KOPT-K1 (cell line): ENCODE results near the gene EPHA2.
"Not testable (repeated sequence)": the region's sequence is repeated elsewhere in the genome, so short reads cannot be mapped to it uniquely, and the experiment has no call there.

Experiments
- H3K27ac ChIP-seq: fragments of 200-600 bp; sonication (generic); 2 replicates; pipeline ENCODE4 v1.5.1; 2016; ENCODE audit warnings: antibody characterized with exemption, mild to moderate bottlenecking, low read depth, low read length; ENCODE audit not compliant: poor library complexity, severe bottlenecking
- H3K36me3 ChIP-seq: fragments of 200-600 bp; sonication (generic); 2 replicates; pipeline ENCODE4 v1.5.1; 2017; ENCODE audit warnings: antibody characterized with exemption, mild to moderate bottlenecking, low read length, moderate library complexity; ENCODE audit not compliant: insufficient read depth
- H3K9me3 ChIP-seq: fragments of 200-600 bp; sonication (generic); 2 replicates; pipeline ENCODE4 v1.5.1; 2017; ENCODE audit warnings: antibody characterized with exemption, low read length, mild to moderate bottlenecking; ENCODE audit not compliant: insufficient read depth, poor library complexity, severe bottlenecking

EPHA2 gene

DNA sequence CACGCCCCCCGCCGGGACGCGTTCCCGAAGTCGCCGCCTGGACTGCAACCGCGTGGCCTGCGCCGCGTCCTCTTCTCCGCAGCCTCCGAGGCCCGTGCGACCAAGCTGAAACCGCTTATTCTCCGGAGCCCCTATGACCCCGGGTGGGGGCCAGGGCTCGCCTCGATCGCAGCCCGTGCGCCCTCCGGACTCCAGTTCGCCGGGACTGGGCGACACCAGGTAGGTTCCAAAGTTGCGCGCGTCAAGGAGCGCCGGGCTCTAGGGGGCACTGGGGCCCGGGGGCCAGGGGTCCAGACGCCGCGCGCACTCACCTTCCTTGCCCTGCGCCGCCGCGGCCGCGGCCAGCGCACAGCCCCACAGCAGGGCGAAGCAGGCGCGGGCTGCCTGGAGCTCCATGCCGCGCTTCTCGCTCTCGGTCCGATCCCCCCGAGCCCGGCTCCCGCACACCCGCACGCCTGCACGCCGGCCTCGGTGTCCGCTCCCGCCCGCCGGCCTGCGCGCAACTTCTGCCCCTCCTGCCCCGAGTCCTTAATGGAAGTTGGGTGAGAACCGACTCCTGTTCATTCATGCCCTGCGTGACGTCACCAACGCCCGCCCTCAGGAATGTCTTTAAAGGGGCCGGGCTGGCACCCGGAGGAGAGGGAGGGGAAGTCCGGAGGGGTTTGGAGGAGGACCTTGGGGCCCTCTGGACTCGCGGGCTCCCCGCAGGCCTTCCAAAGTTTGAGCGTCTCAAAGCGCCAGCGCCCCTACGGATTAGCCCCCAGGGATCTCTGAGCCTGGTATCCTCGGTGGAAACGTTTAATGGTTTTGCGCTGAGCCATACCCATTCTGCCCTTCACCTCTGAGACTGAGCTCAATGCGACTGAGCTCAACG lies at the start of gene EPHA2:
Gene EPHA2, minus strand, starts transcription at position 533 of the 874 bp plus-strand sequence. Its CDS starts 137 bp downstream, at position 396.
- H3K9me3 ChIP-seq, result no peaks in the 10 kb centered on the region
- no peak within 1 kb of the TSS for H3K27ac ChIP-seq
- no peaks in the 10 kb centered on the region for H3K36me3 ChIP-seq

GRCh38 chr1:16205334-16205671 lies 49.4 kb upstream of the EPHA2 start:
- no peak overlapping the region for H3K27ac ChIP-seq
- H3K9me3 ChIP-seq, result no peaks in the 10 kb centered on the region
- H3K36me3 ChIP-seq, result no peaks in the 10 kb centered on the region

DNA sequence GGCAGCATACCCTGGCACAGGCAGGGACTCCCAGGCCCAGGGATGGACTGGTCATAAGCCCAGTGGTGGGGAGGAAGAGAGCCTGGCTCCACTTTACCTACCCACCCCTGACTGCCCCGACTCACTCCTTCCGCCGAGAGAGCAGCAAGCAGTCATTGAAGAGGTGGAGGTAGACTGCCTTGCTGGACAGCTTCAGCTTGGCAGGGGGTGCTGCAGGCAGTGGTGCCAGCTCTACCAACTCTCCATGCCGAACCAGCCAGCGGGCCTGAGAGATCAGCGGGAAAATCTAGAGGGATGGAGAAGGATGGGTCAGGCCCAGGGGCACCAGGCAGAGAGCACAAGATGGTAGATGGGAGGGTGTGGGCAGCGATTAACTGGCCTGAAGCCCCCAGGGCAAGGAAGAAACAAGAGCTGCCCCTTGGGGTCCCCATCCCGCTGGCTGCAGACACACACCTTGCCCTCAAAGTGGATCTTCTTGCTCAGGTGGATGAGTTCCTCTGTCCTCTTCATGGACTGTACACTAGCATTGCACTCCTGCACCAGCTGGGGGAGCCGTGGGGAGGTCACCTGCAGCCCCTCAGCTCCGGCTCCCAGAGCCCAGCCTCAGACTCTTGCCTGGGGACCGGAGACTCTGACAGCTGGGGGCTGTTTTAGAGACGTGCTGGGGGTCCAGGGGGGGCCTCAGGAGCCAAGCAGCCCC lies 48.9 kb upstream of the EPHA2 start:
- H3K9me3 ChIP-seq, result no peaks in the 10 kb centered on the region
- no peaks in the 10 kb centered on the region for H3K36me3 ChIP-seq
- H3K27ac ChIP-seq, result no peak overlapping the region

DNA sequence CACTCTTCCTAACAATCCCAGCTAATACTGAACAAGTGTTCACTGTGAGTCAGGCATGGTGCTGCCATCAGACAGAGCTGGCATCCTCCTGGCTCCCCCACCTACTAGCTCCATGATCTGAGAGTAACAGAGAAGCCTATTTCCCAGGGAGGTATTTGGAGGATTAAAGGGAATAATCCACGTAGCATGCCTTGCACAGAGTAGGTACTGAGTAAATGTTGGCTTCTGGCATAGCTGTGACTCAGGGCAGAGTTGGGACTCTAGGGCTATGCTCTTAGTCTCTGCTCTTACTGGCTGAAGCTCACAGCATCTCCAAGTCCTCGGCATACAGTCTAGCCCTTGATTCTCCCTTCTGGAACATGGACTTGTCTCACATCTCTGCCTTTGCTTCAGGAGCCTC lies 48.3 kb upstream of the EPHA2 start:
- Histone ChIP-seq H3K36me3 (no peaks in the 10 kb centered on the region), H3K9me3 (no peaks in the 10 kb centered on the region), H3K27ac (no peak overlapping the region)

DNA sequence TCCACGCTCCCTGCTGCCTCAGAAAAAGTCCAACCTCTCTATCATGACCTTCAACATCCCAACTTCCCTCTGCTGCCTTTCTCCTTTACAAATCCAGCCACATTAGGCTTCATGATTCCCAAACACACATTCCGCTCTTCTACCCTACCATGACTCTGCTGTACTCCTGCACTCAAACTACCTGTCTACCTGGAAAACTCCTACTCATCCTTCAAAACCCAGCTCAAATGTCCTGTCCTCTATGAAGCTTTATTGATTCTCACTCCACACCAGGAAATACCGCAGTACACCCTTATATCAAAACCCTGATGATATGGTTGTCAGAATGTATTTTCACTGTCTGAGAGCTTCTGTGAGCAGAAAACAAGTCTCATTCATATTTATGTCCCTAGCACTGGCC lies 47.7 kb upstream of the EPHA2 start:
- Histone ChIP-seq H3K36me3 (no peaks in the 10 kb centered on the region), H3K9me3 (no peaks in the 10 kb centered on the region), H3K27ac (no peak overlapping the region)

GRCh38 chr1:16202281-16203210 lies 46.7 kb upstream of the EPHA2 start:
- no peak overlapping the region for H3K27ac ChIP-seq
- no peaks in the 10 kb centered on the region for H3K36me3 ChIP-seq

DNA sequence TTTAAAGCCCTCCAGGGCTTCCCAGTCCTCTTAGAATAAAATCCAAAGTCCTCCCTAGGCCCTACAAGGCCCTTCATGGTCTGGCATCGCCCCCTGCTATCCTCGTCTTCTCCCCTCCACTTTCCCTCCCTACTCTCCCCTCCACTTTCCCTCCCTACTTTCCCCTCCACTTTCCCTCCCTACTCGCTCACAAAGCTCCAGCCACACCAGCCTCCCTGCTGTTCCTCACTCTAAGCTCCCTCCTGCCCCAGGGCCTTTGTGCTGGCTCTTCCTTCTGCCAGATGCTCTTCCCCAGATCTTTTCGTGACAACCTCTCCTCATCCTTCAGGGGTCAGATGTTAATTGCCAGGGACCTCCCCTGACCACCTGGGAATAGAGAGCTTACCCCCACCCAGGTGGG lies 43.8 kb upstream of the EPHA2 start:
- Histone ChIP-seq H3K9me3 (no peaks in the 10 kb centered on the region), H3K27ac (no peak overlapping the region), H3K36me3 (no peaks in the 10 kb centered on the region)

More at GRCh38 chr1:16202281-16203210, 46.7 kb upstream of the EPHA2 start:
- no peaks in the 10 kb centered on the region for H3K9me3 ChIP-seq

DNA sequence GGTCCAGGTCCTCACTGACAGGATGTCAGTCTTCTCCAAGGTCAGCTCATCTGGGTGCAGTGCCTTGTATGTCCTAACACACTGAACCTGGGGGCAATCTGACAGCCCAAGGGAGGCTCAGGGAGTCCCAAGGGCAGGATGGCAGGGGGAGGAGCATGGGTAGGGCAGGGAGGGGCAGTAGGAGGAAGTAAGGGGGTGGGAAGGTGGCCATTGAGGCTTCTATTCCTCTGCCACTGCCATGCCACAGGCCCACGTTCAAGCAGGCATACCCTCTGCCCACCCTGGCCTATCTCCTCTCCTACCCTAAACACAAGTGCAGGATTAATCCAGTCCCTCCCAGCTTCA lies 43.3 kb upstream of the EPHA2 start:
- H3K9me3 ChIP-seq, result no peaks in the 10 kb centered on the region
- H3K36me3 ChIP-seq, result no peaks in the 10 kb centered on the region
- H3K27ac ChIP-seq, result no peak overlapping the region

DNA sequence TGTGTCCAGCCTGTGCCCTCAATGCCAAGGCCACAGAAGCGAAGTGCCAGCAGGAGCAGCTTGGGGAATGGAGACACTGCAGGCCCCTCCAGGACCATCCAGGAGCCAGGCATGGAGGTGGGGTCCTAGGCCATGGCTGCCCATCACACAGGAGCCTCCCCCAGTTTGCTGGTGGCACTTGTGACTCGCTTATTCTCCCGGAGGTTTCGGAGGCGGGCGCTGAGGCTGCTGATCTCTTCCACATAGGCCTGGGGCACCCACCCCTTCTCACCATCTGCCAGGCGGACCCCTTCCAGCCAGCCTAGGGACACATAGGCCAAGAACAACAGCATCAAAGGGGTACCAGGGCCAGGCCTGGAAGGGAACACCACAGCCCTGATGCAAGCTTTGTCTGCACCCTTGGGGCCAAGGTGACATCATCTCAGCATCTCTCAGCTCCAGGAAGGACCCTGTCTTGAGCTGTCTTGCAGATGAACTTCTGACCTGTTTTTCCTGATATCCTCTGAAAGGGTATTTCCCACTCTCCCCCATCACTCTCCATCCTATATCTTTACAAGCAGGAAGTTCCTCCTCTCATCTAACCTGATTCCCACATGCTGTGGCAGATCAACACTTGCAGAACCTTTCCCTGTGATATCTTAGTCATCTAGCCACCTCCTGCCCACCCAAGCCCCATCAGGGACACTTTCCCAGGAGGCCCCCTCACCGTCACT lies 42.7 kb upstream of the EPHA2 start:
- Histone ChIP-seq H3K36me3 (no peaks in the 10 kb centered on the region), H3K27ac (no peak overlapping the region), H3K9me3 (no peaks in the 10 kb centered on the region)

- no peak overlapping the region for H3K27ac ChIP-seq
- no peaks in the 10 kb centered on the region for H3K36me3 ChIP-seq
- no peaks in the 10 kb centered on the region for H3K9me3 ChIP-seq
Observed at GRCh38 chr1:16196874-16197273, 41.0 kb upstream of the EPHA2 start.

DNA sequence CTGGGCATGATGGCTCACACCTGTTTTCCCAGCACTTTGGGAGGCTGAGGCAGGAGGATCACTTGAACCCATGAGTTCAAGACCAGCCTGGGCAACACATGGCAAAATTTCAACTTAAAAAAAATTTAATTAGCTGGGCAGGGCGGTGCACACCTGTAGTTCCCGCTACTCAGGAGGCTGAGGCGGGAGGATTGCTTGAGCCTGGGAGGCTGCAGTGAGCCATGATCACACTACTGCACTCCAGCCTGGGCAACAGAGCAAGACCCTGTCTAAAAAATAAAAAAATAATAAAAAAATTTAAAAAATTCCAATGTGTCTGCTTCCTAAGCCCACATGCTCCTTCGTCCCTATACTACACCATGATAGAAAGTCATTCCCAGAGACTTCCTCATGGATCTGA lies 40.3 kb upstream of the EPHA2 start:
- H3K27ac ChIP-seq, result not testable (repeated sequence)

GRCh38 chr1:16195518-16195905 lies 39.6 kb upstream of the EPHA2 start:
- H3K36me3 ChIP-seq, result no peaks in the 10 kb centered on the region
- H3K27ac ChIP-seq, result no peak overlapping the region
- H3K9me3 ChIP-seq, result no peaks in the 10 kb centered on the region

More for the DNA sequence above, 40.3 kb upstream of the EPHA2 start:
- H3K9me3 ChIP-seq, H3K36me3 ChIP-seq: not testable (repeated sequence)

GRCh38 chr1:16191916-16192546 lies 36.2 kb upstream of the EPHA2 start:
- no peaks in the 10 kb centered on the region for H3K9me3 ChIP-seq
- H3K27ac ChIP-seq, result no peak overlapping the region
- no peaks in the 10 kb centered on the region for H3K36me3 ChIP-seq

DNA sequence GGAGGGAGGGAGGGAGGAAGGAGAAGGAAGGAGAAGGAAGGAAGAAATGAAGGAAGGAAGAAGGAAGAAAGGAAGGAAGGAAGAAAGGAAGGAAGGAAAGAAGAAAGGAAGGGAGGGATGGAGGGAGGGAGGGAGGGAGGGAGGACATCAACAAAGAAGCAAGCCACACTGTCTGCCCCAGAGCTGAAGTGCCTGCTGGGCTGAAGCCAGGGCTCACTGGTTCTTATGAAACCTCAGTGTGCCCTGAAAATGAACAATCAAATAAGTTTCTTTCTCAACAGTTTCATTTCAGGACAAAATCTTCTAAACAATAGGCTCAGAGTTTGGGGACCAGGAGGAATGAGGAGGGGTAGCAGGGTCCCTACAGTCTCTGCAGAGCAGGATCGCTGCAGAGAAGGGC lies 35.4 kb upstream of the EPHA2 start:
- Histone ChIP-seq H3K27ac (no peak overlapping the region), H3K9me3 (no peaks in the 10 kb centered on the region), H3K36me3 (no peaks in the 10 kb centered on the region)
